ENCODE data around the gene SCUBE3. TPM values are rescaled to one million over a fixed set of nuclear protein-coding genes. Genes with fewer than 3 reads are reported as not detected.

Gene SCUBE3
- polyA plus RNA-seq, 1 donor from 2014 or later, result 7.3 TPM

GRCh38 chr6:35190306-35190705 lies 23.4 kb upstream of the SCUBE3 start:
- Histone ChIP-seq H3K4me2 (ENCODE audit: low read length) (no peak overlapping the region), H3K9me2 (ENCODE audit: insufficient read depth, low read length) (no peaks in the 10 kb centered on the region), H3F3A (ENCODE audit: insufficient read depth, low read length, poor library complexity, severe bottlenecking) (no peaks in the 10 kb centered on the region), H3K9me3 (ENCODE audit: low read length) (no peaks in the 10 kb centered on the region), H3K36me3 (ENCODE audit: insufficient read depth, low read length) (no peaks in the 10 kb centered on the region), H3K4me3 (ENCODE audit: low read length) (no peak overlapping the region), H4K20me1 (ENCODE audit: insufficient read depth) (no peaks in the 10 kb centered on the region), H2AFZ (ENCODE audit: low read depth, low read length) (no peak overlapping the region), H3K27ac (ENCODE audit: low read length) (no peak overlapping the region), H3K27me3 (ENCODE audit: insufficient read depth, low read depth, low read length) (no peaks in the 10 kb centered on the region), H3K9ac (ENCODE audit: low read length) (no peak overlapping the region), H3K79me2 (replicated peaks; ENCODE audit: insufficient read depth, low read length) (no peaks in the 10 kb centered on the region)
- TF ChIP-seq POLR2AphosphoS5 (IDR thresholded peaks at IDR 0.05) (no peak), SMC3 (conservative IDR thresholded peaks at IDR 0.05; ENCODE audit: poor library complexity) (no peak), TAF1 (IDR thresholded peaks at IDR 0.05; ENCODE audit: low read depth) (no peak), CTCF (IDR thresholded peaks at IDR 0.05; ENCODE audit: poor library complexity, severe bottlenecking) (no peak)

GRCh38 chr6:35191889-35192288 lies 21.9 kb upstream of the SCUBE3 start:
- no peaks in the 10 kb centered on the region for H3K79me2 ChIP-seq (replicated peaks; ENCODE audit: insufficient read depth, low read length)
- no peak overlapping the region for H3K9ac ChIP-seq (ENCODE audit: low read length)
- H3K9me3 ChIP-seq (ENCODE audit: low read length), result no peaks in the 10 kb centered on the region
- no peaks in the 10 kb centered on the region for H3F3A ChIP-seq (ENCODE audit: insufficient read depth, low read length, poor library complexity, severe bottlenecking)
- H3K27me3 ChIP-seq (ENCODE audit: insufficient read depth, low read depth, low read length), result no peaks in the 10 kb centered on the region
- H3K4me2 ChIP-seq (ENCODE audit: low read length), result no peak overlapping the region
- TF ChIP-seq SMC3 (conservative IDR thresholded peaks at IDR 0.05; ENCODE audit: poor library complexity) (no peak), POLR2AphosphoS5 (IDR thresholded peaks at IDR 0.05) (no peak), REST (IDR thresholded peaks at IDR 0.05; ENCODE audit: borderline replicate concordance) (no peak), MXI1 (conservative IDR thresholded peaks at IDR 0.05; ENCODE audit: poor library complexity, severe bottlenecking) (no peak), TAF1 (IDR thresholded peaks at IDR 0.05; ENCODE audit: low read depth) (no peak), CTCF (IDR thresholded peaks at IDR 0.05; ENCODE audit: poor library complexity, severe bottlenecking) (no peak), EP300 (conservative IDR thresholded peaks at IDR 0.05; ENCODE audit: poor library complexity, severe bottlenecking) (no peak), EZH2 (IDR thresholded peaks at IDR 0.05; ENCODE audit: borderline replicate concordance, insufficient read depth, low read length, poor library complexity, severe bottlenecking) (no peak), RAD21 (conservative IDR thresholded peaks at IDR 0.05) (no peak)
- H3K9me2 ChIP-seq (ENCODE audit: insufficient read depth, low read length), result no peaks in the 10 kb centered on the region
- H3K4me3 ChIP-seq (ENCODE audit: low read length), result no peak overlapping the region
- no peak overlapping the region for H2AFZ ChIP-seq (ENCODE audit: low read depth, low read length)
- H4K20me1 ChIP-seq (ENCODE audit: insufficient read depth), result no peaks in the 10 kb centered on the region
- no peaks in the 10 kb centered on the region for H3K36me3 ChIP-seq (ENCODE audit: insufficient read depth, low read length)
- H3K27ac ChIP-seq (ENCODE audit: low read length), result no peak overlapping the region
